NB4 (cell line): Measurements from ENCODE around the gene DENND1A.

Experiments
- MYC ChIP-seq: IDR thresholded peaks from 2 replicates; pipeline ENCODE4 v1.6.1; 2011; ENCODE audit warnings: low read depth, low read length
- TF ChIP-seq, protein P1 (sequence below): IDR thresholded peaks from one replicate; pipeline ENCODE4 v1.5.1; 2012; ENCODE audit warnings: low read depth, low read length

DNA sequence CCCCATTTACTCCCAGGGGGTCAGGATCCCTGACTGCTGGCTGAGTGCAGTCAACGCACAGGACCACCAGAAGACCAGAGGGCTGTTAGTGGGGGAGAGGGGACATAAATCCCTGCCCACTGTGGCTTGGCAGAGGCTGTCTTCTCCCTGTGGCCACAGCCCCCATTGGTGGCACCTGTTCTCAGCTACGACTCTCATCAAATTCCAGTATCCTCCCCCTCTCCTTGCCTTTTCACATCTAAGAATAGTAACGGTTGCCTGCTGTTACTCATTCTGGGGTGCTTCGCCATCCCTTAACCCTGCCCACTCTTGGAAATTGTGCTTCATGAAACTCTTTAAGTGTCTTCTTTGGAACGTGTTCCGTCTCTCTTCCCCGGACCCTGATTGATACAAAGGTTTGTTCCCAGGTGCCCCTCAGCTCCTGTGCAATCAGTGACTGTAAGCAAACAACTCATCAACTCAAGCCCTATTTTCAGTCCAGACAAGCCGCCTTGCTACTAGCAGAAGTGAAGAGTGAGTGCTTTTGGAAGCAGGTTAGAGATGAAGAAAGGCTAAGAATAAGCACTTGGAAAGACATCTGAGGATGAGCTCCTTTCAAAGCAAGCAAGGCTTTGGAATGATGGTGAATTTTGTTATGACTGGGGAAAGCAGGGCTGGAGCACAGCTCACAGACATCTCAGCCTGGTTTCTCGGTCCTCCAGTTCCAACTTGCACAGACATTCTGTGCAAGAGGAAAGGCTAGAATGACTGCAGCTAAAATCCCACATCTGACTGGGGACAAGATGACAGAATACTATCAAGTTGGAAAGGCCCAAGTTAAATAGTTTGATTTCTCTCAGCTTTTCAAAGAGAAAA, 22.9 kb upstream of the DENND1A start:
- no peak for TF ChIP-seq MYC
- TF ChIP-seq, protein P1, sequence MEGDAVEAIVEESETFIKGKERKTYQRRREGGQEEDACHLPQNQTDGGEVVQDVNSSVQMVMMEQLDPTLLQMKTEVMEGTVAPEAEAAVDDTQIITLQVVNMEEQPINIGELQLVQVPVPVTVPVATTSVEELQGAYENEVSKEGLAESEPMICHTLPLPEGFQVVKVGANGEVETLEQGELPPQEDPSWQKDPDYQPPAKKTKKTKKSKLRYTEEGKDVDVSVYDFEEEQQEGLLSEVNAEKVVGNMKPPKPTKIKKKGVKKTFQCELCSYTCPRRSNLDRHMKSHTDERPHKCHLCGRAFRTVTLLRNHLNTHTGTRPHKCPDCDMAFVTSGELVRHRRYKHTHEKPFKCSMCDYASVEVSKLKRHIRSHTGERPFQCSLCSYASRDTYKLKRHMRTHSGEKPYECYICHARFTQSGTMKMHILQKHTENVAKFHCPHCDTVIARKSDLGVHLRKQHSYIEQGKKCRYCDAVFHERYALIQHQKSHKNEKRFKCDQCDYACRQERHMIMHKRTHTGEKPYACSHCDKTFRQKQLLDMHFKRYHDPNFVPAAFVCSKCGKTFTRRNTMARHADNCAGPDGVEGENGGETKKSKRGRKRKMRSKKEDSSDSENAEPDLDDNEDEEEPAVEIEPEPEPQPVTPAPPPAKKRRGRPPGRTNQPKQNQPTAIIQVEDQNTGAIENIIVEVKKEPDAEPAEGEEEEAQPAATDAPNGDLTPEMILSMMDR = no peak
